GM12801 (cell line): Measurements from ENCODE around the gene PSMA1.

Experiments used
- CTCF ChIP-seq: IDR thresholded peaks from one replicate; pipeline ENCODE4 v1.5.1; 2011; ENCODE audit warnings: control low read depth; ENCODE audit not compliant: insufficient read length; ENCODE audit errors: extremely low read depth

The PSMA1 gene

GRCh38 chr11:14502039-14502438, 18.1 kb downstream of the PSMA1 start:
- TF ChIP-seq CTCF, result no peak

DNA sequence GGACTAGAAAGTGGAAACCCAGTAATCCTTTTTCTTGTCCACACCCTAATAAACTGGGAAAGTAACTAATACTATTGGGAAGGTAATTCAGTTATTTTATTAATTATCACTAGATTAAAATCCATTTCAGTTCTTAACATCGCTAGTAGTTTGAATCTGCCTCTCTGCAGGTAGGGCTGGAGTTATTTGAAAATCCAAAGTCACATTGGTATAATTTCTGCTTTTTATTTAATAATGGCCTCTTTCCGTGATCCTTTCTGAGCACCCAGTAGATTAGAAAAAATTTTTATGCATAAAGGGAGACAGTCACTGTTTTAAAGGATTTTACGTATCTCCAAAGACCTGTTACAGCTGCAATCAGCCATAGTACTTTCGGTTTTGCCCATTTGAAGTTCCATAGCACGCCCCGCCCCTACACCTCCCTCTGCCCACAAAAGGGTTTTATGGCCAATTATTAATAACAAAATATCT, 20.0 kb downstream of the PSMA1 start:
- no peak for TF ChIP-seq CTCF

- TF ChIP-seq CTCF, result no peak
These were observed 20.5 kb downstream of the PSMA1 start, which contains the start of gene COPB1 for GRCh38 chr11:14499560-14500180. TSS of gene COPB1 (minus strand) at chr11:14499811. CDS start at chr11:14498928, 883 bp downstream.

DNA sequence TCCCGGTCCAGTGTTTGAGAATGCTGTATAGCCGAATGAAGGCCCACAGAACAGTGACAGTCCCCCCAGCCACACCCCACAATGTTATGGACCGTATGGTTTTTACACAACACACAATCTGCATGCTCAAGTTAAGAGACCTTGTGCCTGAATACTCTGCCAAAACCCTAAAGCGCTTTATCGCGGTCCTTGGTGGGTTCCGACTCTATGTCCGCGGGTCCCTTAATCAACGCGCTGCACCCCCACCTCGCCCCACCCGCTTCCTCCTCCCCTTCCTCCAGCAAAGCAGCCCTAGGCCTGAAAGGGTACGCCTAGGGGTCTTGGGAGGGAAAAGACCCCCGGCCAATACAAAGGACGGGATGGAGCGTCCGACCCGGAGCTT, 21.0 kb downstream of the PSMA1 start:
- TF ChIP-seq CTCF, result no peak

GRCh38 chr11:14480716-14481115, 39.5 kb downstream of the PSMA1 start:
- no peak for TF ChIP-seq CTCF

DNA sequence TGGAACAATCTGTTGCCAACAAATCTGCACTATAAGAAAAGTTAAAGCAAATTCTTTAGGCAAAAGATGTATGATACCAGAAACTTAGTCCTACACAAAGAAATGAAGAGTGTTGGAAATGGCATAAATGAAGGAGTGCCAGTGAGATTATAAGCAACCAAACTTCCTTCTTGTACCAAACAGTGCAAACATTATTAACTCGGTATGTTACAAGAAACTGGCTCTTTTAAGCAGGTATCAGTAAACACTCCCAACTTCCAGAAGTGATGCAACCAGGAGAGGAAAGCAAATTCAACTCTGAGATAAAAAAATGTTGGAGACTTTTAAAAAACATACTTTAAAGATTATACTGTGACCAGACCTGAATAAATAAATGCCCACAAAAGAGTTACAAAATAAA, 49.1 kb downstream of the PSMA1 start:
- no peak for TF ChIP-seq CTCF

GRCh38 chr11:14463623-14464022, 56.6 kb downstream of the PSMA1 start:
- TF ChIP-seq CTCF, result no peak
